DND-41 (cell line): Measurements from ENCODE around the gene HCN1.
"Not testable (repeated sequence)": the region's sequence is repeated elsewhere in the genome, so short reads cannot be mapped to it uniquely, and the experiment has no call there.

Experiments used
- ATAC-seq: fragments of 200-7000 bp; cut with Tn5 transposase; 3 replicates; pipeline ENCODE4 v1.9.1; 2021; ENCODE audit warnings: low read depth; ENCODE audit not compliant: insufficient read depth
- DNase-seq: peaks from one replicate; pipeline ENCODE4 v3.0.0-alpha.2; 2020
- H2AFZ ChIP-seq: 2 replicates; pipeline ENCODE4 v1.6.0; 2012; ENCODE audit warnings: low read depth, low read length
- H3K27ac ChIP-seq: 2 replicates; pipeline ENCODE4 v1.5.1; 2012; ENCODE audit warnings: low read length, inconsistent platforms
- H3K27me3 ChIP-seq: fragments of 200-600 bp; sonication (generic); 2 replicates; pipeline ENCODE4 v1.6.0; 2012; ENCODE audit warnings: low read length, mild to moderate bottlenecking, inconsistent platforms; ENCODE audit not compliant: insufficient read depth, poor library complexity
- H3K36me3 ChIP-seq: 2 replicates; pipeline ENCODE4 v1.5.1; 2012; ENCODE audit warnings: low read length, inconsistent platforms; ENCODE audit not compliant: insufficient read depth
- H3K4me1 ChIP-seq: 2 replicates; pipeline ENCODE4 v1.5.1; 2012; ENCODE audit warnings: mild to moderate bottlenecking, low read length; ENCODE audit not compliant: insufficient read depth
- H3K4me2 ChIP-seq: 2 replicates; pipeline ENCODE4 v1.6.0; 2012; ENCODE audit warnings: mild to moderate bottlenecking, moderate library complexity, low read length, inconsistent platforms; ENCODE audit not compliant: insufficient read depth
- H3K4me3 ChIP-seq, 2 experiments: fragments of 200-600 bp in 1 of 2; shearing (Covaris generic) in 1 of 2; 2 replicates each; pipeline ENCODE4 v1.5.1; 2012 to 2016; ENCODE audit warnings: inconsistent platforms in 2 of 2, low read length in 2 of 2, mild to moderate bottlenecking in 2 of 2, low read depth in 1 of 2, moderate library complexity in 1 of 2
- H3K79me2 ChIP-seq: 2 replicates; pipeline ENCODE4 v1.6.0; 2012; ENCODE audit warnings: low read length, inconsistent platforms; ENCODE audit not compliant: insufficient read depth
- H3K9ac ChIP-seq: 2 replicates; pipeline ENCODE4 v1.6.0; 2012; ENCODE audit warnings: low read depth, mild to moderate bottlenecking, inconsistent platforms, low read length, moderate library complexity
- H3K9me3 ChIP-seq: 2 replicates; pipeline ENCODE4 v1.5.1; 2012; ENCODE audit warnings: low read length, moderate library complexity, mild to moderate bottlenecking, inconsistent platforms; ENCODE audit not compliant: insufficient read depth, severe bottlenecking
- H4K20me1 ChIP-seq: 2 replicates; pipeline ENCODE4 v1.6.0; 2012; ENCODE audit warnings: low read length; ENCODE audit not compliant: insufficient read depth
- CTCF ChIP-seq: IDR thresholded peaks from 2 replicates; pipeline ENCODE4 v1.5.1; 2012; ENCODE audit warnings: borderline replicate concordance, low read length, moderate library complexity, mild to moderate bottlenecking; ENCODE audit not compliant: poor library complexity, severe bottlenecking; ENCODE audit errors: extremely low read depth
- EZH2 ChIP-seq: IDR thresholded peaks from 3 replicates; pipeline ENCODE4 v1.6.1; 2012; ENCODE audit warnings: borderline replicate concordance, low read depth, mild to moderate bottlenecking, moderate library complexity, low read length, inconsistent platforms; ENCODE audit not compliant: severe bottlenecking

HCN1 gene

DNA sequence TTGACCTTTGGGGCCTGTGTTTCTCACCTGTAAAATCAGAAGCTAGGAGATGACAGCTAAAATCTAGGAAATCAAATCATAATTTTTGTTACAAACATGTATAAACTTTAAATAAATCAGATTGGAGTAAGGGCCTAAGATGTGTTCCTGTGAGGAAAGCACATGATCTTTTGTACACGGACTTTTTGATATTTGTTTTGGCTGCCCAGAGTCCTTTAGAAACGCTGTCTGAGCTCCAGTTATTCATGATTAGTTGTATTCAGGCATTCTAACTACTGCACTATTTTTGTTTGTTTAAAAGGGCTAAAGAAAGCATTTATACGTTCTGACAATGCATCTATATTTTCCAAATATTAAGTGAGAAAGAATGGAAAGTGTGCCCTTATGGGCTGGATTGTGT lies 94.8 kb downstream of the HCN1 start:
- H3K4me2 ChIP-seq = no peak overlapping the region
- ATAC-seq (no peak), DNase-seq (no peak)
- no peak overlapping the region for H3K4me3 ChIP-seq
- no peaks in the 10 kb centered on the region for H3K4me1 ChIP-seq
- no peaks in the 10 kb centered on the region for H3K27me3 ChIP-seq
- H3K36me3 ChIP-seq = no peaks in the 10 kb centered on the region
- no peaks in the 10 kb centered on the region for H4K20me1 ChIP-seq
- no peak for TF ChIP-seq EZH2
- TF ChIP-seq CTCF = no peak
- no peak overlapping the region for H3K27ac ChIP-seq
- no peaks in the 10 kb centered on the region for H3K9me3 ChIP-seq
- H3K79me2 ChIP-seq = no peaks in the 10 kb centered on the region
- no peak overlapping the region for H3K9ac ChIP-seq
- no peak overlapping the region for H2AFZ ChIP-seq

GRCh38 chr5:45596320-45596719 lies 99.9 kb downstream of the HCN1 start:
- Histone ChIP-seq H3K4me3 (no peak overlapping the region), H3K27me3 (no peaks in the 10 kb centered on the region), H3K4me1 (no peaks in the 10 kb centered on the region), H3K79me2 (no peaks in the 10 kb centered on the region), H3K36me3 (no peaks in the 10 kb centered on the region), H3K27ac (no peak overlapping the region), H2AFZ (no peak overlapping the region), H3K9me3 (no peaks in the 10 kb centered on the region), H3K4me2 (no peak overlapping the region), H4K20me1 (no peaks in the 10 kb centered on the region), H3K9ac (no peak overlapping the region)
- DNase-seq = no peak
- no peak for ATAC-seq
- no peak for TF ChIP-seq CTCF
- TF ChIP-seq EZH2 = no peak

DNA sequence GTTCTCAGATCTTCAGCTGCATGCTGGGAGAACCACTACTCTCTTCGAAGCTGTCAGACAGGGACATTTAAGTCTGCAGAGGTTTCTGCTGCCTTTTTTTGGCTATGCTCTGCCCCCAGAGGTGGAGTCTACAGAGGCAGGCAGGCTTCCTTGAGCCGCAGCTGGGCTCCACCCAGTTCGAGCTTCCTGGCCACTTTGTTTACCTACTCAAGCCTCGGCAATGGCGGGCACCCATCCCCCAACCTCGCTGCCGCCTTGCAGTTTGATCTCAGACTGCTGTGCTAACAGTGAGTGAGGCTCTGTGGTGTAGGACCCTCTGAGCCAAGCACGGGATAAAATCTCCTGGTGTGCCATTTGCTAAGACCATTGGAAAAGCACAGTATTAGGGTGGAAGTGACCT lies 110.2 kb downstream of the HCN1 start:
- not testable (repeated sequence) for H4K20me1 ChIP-seq, DNase-seq, H3K9me3 ChIP-seq, H3K4me2 ChIP-seq, H3K4me1 ChIP-seq, H3K27me3 ChIP-seq, ATAC-seq, H2AFZ ChIP-seq, H3K4me3 ChIP-seq, H3K79me2 ChIP-seq, H3K36me3 ChIP-seq, H3K27ac ChIP-seq, H3K9ac ChIP-seq

DNA sequence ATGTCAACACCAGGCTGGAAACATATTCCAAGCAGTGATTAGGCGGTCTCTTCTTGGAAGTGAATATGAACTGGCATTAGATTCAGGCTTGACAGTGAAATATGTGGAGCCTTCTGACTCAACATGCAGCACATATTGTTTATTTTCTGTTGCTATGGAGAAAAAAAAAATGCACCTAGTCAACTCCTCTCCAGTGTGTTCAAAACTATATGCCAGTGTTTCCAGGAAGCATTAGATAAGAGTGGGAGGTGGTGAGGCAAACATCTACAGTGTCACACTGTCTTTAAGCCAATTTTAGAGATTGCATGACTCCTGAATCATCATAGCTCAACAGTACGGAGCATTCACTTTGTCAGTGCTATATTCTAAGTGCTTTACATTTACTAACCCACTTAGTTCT lies 117.9 kb downstream of the HCN1 start:
- Histone ChIP-seq H3K9ac (no peak overlapping the region), H3K4me1 (no peaks in the 10 kb centered on the region), H4K20me1 (no peaks in the 10 kb centered on the region), H3K27me3 (no peaks in the 10 kb centered on the region), H3K4me2 (no peak overlapping the region), H3K36me3 (no peaks in the 10 kb centered on the region), H3K9me3 (no peaks in the 10 kb centered on the region), H3K4me3 (no peak overlapping the region), H2AFZ (no peak overlapping the region), H3K79me2 (no peaks in the 10 kb centered on the region), H3K27ac (no peak overlapping the region)
- TF ChIP-seq CTCF (no peak), EZH2 (no peak)
- no peak for ATAC-seq
- no peak for DNase-seq
